Measurements from ENCODE around the gene CAPN7.

Gene CAPN7

DNA sequence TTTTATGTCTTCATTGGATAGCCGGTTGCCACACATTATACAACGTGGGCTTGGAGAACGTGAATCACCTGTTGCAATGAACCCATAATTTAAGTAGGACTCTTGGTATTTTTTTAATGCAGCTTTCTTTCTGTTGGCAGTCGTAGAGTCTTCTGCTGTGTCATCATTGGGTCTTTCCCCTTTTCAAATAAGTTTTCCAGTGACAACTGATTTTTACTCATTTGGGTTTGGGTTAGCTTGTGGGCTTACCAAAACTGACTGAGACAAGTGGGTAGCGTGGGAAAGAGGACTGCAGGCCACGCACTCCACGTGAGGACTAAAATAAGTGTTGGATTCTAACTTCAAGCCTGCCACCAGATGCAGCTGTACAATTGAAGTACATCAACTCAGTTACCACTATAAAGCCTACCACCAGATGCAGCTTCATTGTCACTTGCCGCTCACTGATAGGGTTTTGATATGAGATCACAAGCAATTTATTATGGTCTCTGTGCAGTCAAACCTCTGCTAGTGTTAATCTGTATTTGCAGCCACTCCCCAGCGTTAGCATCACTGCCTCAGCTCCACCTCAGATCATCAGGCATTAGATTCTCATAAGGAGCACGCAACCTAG, 6.4 kb upstream of the CAPN7 start:
- no peak for DNase-seq (ENCODE audit: low read depth)

DNA sequence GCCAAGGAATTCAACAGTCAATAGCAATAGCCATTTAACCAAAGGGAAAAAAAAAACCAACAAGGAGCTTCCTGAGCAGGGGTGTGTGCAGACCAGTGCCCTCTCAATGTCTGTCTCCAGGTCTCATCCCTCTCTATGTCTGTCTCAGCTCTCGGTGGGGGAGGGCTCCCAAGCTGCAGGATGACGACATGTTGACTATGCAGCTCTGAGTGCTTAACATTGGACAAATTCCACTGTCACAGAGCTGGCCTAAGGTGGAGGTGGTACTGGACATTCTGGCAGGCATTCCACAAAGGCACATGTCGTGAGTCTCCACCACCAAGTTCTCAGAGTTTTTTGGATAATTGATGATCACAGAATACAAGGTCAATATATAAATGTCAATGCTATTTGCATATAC, 2.0 kb upstream of the CAPN7 start:
- no peak for DNase-seq (ENCODE audit: low read depth)

GRCh38 chr3:15205482-15205933, 538 bp upstream of the CAPN7 start:
- no peak for DNase-seq (ENCODE audit: low read depth)

DNA sequence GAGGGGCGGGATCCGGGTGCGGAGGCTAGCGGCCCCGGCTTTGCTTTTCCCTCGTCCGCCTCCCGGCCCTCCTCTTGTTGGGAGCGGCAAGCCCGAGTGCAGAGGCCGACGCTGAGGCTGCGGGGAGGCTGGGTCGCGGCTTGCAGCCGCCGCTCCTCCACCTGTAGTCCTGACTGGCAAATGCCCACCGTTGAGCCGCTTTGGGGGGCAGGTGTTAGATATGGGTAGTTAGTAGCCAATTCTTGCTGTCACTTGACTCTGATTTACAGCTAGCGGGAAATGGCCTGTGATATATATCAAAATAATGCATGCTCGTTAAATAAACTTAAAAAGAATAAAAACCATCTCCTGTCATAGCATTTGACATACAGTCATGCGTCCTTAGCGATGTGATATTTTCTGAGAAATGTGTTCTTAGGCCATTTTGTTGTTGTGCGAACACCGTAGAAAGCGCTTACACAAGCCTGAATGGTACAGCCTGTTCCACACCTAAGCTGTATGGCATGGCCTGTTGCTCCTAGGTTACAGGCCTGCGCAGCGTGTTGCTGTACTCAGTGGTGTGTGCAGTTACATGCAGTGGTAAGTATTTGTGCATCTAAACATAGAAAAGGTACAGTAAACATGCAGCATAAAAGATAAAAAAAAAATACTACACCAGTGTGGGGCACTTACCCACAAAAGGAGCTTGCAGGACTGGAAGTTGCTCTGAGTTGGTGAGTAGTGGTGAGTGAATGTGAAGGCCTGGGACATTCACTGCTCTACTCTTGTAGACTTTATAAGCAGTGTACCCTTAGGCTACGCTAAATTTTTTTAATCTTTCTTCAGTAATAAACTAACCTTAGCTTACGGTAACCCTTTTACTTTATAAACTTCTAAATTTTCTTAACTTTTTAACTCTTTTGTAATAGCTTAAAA, 873 bp downstream of the CAPN7 start:
- DNase-seq (ENCODE audit: low read depth), result no peak

GRCh38 chr3:15207836-15208504, 1.9 kb downstream of the CAPN7 start:
- no peak for DNase-seq (ENCODE audit: low read depth)

GRCh38 chr3:15211937-15212336, 5.9 kb downstream of the CAPN7 start:
- DNase-seq (ENCODE audit: low read depth), result no peak

DNA sequence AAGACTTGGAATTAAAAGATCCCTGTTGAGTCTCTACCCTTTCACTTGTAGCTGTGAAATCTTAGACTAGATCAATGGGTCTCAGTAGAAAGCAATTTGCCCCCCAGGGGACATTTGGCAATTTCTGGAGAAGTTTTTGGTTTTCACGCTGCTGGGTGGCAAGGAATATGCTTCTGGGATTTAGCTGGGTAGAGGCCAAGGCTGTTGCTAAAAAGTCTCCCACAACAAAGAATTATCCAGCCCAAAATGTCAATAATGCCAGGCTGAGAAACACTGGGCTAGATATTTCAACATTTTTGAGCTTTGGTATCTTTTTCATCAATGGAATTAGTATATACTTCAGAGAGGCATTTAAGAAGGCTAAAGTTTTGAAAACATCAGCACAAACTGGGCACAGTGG, 8.7 kb downstream of the CAPN7 start:
- no peak for DNase-seq (ENCODE audit: low read depth)

DNA sequence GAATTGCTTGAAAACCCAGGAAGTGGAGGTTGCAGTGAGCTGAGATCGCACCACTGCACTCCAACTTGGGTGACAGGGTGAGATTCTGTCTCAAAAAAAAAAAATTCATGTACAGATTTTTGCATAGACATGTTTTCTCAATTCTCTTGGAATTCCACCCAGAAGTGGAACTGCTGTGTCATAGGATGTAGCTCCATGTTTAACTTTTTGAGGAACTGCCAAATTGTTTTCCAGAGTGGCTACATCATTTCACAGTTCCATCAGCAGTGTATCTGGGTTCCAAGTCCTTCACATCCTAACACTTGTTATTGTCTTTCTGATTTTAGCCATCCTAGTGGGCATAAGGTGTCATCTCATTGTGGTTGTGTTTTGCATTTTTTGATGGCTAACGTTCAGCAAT, 9.9 kb downstream of the CAPN7 start:
- no peak for DNase-seq (ENCODE audit: low read depth)

DNA sequence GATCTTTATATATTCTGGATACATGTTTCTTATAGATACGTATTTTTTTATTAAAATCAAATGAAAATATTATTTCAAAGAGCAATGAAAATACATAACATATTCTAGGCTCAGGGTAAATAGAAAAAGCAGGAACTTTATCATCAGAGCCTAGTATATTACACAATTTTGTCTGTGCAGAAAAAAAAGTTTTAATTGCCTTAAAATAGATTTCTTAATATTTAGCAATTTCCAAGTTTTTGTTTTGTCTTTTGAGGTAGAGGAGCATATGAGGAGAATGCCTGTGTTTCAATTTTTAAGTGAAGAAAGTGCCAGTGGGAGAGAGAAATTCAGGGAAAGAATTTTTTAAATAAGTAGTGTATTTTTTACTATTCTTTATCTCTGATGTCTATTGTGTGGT, 10.5 kb downstream of the CAPN7 start:
- no peak for DNase-seq (ENCODE audit: low read depth)

- DNase-seq (ENCODE audit: low read depth), result no peak
Observed at GRCh38 chr3:15217011-15217671, 11.1 kb downstream of the CAPN7 start.

DNA sequence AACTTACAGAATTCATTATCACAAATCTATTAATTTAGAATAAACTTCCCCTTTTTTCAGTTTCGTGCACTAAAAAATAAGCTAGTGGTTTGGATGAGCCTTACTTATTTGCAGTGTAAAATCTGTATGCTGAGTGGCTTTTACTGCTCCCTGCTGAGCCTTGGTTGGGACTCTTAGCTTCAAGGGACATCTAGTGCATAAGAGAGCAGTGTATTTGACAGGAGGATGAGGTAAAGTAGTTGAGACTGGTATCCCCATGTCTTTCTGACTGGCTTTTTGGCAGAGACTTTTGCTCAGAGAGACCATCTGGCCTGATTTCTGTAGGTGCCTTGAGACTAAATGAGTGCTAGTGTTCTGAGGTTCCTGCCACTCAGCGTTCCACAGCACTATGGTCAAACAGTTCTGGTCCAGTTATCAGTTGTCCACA, 11.8 kb downstream of the CAPN7 start:
- no peak for DNase-seq (ENCODE audit: low read depth)

DNA sequence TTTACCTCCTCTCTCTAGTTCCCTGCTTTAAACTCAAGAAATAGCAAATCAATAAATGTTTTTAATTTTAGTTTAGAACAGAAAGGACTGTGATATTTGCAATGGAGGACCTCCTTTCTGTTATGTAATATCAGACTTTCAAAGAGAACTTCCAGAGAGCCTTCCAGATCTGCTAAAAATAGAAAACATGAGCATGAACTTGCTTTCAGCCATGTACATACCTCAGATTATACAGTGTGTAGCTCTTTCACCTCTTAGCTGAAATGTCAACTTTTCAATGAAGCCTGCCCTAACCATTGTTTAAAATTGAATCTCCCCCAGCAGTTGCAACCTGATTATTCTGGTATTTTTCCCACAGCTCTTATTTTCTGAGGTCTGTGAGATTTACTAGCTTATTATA, 12.6 kb downstream of the CAPN7 start:
- DNase-seq (ENCODE audit: low read depth), result no peak

DNA sequence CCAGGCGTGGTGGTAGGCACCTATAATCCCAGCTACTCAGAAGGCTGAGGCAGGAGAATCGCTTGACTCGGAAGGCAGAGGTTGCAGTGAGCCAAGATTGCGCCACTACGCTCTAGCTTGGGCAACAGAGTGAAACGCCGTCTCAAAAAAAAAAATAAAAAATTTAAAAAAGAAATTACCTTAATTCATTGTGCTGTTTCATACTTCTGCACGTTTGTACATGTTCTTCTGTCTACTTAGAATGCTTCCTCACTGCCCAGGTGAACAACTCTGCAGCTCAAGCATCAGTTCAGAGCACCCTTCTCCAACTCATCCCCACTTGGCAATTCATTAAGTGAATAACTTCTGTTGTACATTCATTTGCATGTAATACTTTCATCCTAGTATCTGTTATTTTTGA, 14.0 kb downstream of the CAPN7 start:
- DNase-seq (ENCODE audit: low read depth), result no peak

GRCh38 chr3:15220661-15221060, 14.6 kb downstream of the CAPN7 start:
- no peak for DNase-seq (ENCODE audit: low read depth)

GRCh38 chr3:15221574-15222217, 15.7 kb downstream of the CAPN7 start:
- no peak for DNase-seq (ENCODE audit: low read depth)

DNA sequence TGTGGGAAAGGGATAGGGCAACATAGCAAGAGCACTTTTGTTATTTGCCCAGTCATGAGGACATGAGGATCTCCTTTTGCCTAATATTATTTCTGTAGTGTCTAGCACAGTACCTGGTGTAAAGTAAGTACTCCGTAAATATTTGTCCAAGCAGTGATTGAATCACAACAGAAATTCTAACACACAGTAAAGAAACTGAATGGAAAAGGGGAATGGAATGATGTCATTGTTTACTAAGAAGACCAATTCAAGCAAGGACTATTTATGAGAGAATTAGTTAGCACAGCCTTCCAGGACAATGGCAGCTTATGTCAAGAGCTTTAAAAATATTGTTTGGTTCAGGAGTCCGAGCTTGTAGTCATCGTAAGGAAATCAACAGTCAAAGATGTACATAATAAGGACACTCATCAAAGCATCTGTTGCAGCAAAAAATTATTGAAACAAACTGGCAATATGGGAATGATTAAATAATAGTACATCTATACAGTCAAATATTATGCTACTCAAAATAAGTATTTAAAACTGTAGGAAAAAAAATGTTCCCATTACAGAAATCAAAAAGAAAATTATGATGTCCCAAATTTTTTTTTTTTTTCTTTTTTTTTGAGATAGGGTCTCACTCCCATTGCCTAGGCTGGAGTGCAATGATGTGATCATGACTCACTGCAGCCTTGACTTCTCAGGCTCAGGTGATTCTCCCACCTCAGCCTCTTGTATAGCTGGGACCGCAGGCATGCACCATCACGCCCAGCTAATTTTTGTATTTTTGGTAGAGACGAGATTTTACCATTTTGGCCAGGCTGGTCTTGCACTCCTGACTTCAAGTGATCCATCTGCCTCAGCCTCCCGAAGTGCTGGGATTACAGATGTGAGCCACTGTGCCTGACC, 17.9 kb downstream of the CAPN7 start:
- DNase-seq (ENCODE audit: low read depth), result no peak

DNA sequence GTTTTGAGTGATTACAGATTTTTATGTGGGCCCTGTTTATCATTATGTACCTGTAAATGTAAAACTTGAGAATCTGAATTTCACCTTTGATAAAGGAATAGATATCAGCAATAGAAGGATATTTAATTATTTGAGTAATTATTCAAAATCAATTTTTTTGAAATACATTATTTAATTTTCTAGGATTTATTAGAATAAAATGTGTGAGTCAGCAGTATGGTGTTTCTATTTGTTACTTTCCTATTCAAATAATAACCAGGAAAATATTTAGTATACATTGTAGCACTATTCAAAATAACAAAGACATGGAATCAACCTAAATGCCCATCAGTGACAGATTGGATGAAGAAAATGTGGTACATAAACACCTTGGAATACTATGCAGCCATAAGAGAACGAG, 22.1 kb downstream of the CAPN7 start:
- no peak for DNase-seq (ENCODE audit: low read depth)

- DNase-seq (ENCODE audit: low read depth), result no peak
Observed at GRCh38 chr3:15229262-15229661, 23.2 kb downstream of the CAPN7 start.

- DNase-seq (ENCODE audit: low read depth), result peak; percentile 11
Observed at GRCh38 chr3:15241341-15241740, 35.3 kb downstream of the CAPN7 start.

DNA sequence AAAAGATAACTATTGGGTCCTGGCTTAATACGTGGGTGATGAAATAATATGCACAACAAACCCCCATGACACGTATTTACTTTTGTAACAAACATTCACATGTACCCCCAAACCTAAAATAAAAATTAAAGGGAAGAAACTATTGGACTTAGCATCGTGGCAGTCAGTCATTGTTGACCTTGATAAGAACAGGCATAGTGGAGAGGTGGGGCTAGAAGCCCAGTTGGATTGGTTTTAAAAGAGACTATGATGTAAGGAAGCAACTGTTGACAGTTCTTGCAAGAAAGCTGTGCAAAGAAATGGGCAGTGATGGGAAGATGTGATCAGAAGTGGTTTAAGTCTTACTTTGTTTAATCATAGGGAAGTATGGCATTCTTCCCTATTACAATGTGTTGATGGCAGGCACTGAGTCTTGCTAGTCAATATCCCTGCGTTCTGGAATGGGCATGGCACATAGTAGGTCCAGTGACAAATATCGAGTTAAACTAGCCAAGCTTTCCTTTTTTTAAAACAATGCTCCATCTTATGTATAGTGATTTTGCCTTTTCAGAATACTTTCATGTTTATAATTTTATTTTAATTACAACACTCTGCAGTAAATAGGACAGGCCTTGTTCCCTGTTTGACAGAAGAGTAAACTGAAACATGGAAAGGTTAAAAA, 37.9 kb downstream of the CAPN7 start:
- DNase-seq (ENCODE audit: low read depth), result no peak
